ENCODE data around the gene SMC5.

- TF ChIP-seq POLR2AphosphoS5 (IDR thresholded peaks at IDR 0.05) (no peak), EP300 (IDR thresholded peaks at IDR 0.05) (no peak), CTCF (IDR thresholded peaks at IDR 0.05) (no peak)
These were observed 140.4 kb downstream of the SMC5 start for GRCh38 chr9:70399141-70399540.
